ENCODE data around the gene COL4A2. TPM values are rescaled to one million over a fixed set of nuclear protein-coding genes. Genes with fewer than 3 reads are reported as not detected.

The COL4A2 gene
- total RNA-seq, 1 donor from 2014 or later = not detected

GRCh38 chr13:110276553-110276950 lies 30.5 kb upstream of the COL4A2 start:
- no peaks in the 10 kb centered on the region for H3K36me3 Mint-ChIP-seq (ENCODE audit: low read depth)
- peaks cover 12% of the 10 kb centered on the region for H3K27me3 Mint-ChIP-seq (ENCODE audit: low read depth)
- H3K4me1 Mint-ChIP-seq (ENCODE audit: low read depth) = no peaks in the 10 kb centered on the region
- intact Hi-C loops (cut with micrococcal nuclease) = no loop called here
- H3K9me3 Mint-ChIP-seq = no peaks in the 10 kb centered on the region
- no peak overlapping the region for H3K4me3 Mint-ChIP-seq (ENCODE audit: low read depth)
- no peak for DNase-seq (ENCODE audit: low spot score)
- H3K27ac Mint-ChIP-seq = no peak overlapping the region

- no peak for DNase-seq (ENCODE audit: low spot score)
- no peak overlapping the region for H3K4me3 Mint-ChIP-seq (ENCODE audit: low read depth)
- no peaks in the 10 kb centered on the region for H3K4me1 Mint-ChIP-seq (ENCODE audit: low read depth)
- H3K36me3 Mint-ChIP-seq (ENCODE audit: low read depth) = no peaks in the 10 kb centered on the region
- no peaks in the 10 kb centered on the region for H3K9me3 Mint-ChIP-seq
- H3K27me3 Mint-ChIP-seq (ENCODE audit: low read depth) = peaks cover 12% of the 10 kb centered on the region
- no peak overlapping the region for H3K27ac Mint-ChIP-seq
- intact Hi-C loops (cut with micrococcal nuclease) = no loop called here
Observed at GRCh38 chr13:110277357-110277975, 29.6 kb upstream of the COL4A2 start.

- intact Hi-C loops (cut with micrococcal nuclease) = no loop called here
- no peaks in the 10 kb centered on the region for H3K4me1 Mint-ChIP-seq (ENCODE audit: low read depth)
- DNase-seq (ENCODE audit: low spot score) = no peak
- H3K9me3 Mint-ChIP-seq = no peaks in the 10 kb centered on the region
- no peak overlapping the region for H3K27ac Mint-ChIP-seq
- H3K4me3 Mint-ChIP-seq (ENCODE audit: low read depth) = no peak overlapping the region
- peaks cover 15% of the 10 kb centered on the region for H3K27me3 Mint-ChIP-seq (ENCODE audit: low read depth)
- no peaks in the 10 kb centered on the region for H3K36me3 Mint-ChIP-seq (ENCODE audit: low read depth)
Observed at GRCh38 chr13:110278859-110279258, 28.2 kb upstream of the COL4A2 start.

GRCh38 chr13:110279684-110280083 lies 27.4 kb upstream of the COL4A2 start:
- Mint-ChIP-seq H3K9me3 (no peaks in the 10 kb centered on the region), H3K4me1 (ENCODE audit: low read depth) (no peaks in the 10 kb centered on the region), H3K4me3 (ENCODE audit: low read depth) (no peak overlapping the region), H3K27me3 (ENCODE audit: low read depth) (peaks cover 13% of the 10 kb centered on the region), H3K27ac (no peak overlapping the region), H3K36me3 (ENCODE audit: low read depth) (no peaks in the 10 kb centered on the region)
- no peak for DNase-seq (ENCODE audit: low spot score)
- intact Hi-C loops (cut with micrococcal nuclease) = no loop called here

- no peak overlapping the region for H3K27ac Mint-ChIP-seq
- no peak for DNase-seq (ENCODE audit: low spot score)
- H3K36me3 Mint-ChIP-seq (ENCODE audit: low read depth) = no peaks in the 10 kb centered on the region
- no peaks in the 10 kb centered on the region for H3K9me3 Mint-ChIP-seq
- H3K27me3 Mint-ChIP-seq (ENCODE audit: low read depth) = peaks cover 13% of the 10 kb centered on the region
- no peak overlapping the region for H3K4me3 Mint-ChIP-seq (ENCODE audit: low read depth)
- intact Hi-C loops (cut with micrococcal nuclease) = no loop called here
- no peaks in the 10 kb centered on the region for H3K4me1 Mint-ChIP-seq (ENCODE audit: low read depth)
Observed at GRCh38 chr13:110280231-110280813, 26.8 kb upstream of the COL4A2 start.

GRCh38 chr13:110280985-110281688 lies 25.9 kb upstream of the COL4A2 start:
- Mint-ChIP-seq H3K4me3 (ENCODE audit: low read depth) (no peak overlapping the region), H3K27ac (no peak overlapping the region), H3K9me3 (no peaks in the 10 kb centered on the region), H3K36me3 (ENCODE audit: low read depth) (no peaks in the 10 kb centered on the region), H3K27me3 (ENCODE audit: low read depth) (peaks cover 10% of the 10 kb centered on the region), H3K4me1 (ENCODE audit: low read depth) (no peaks in the 10 kb centered on the region)
- DNase-seq (ENCODE audit: low spot score) = no peak
- intact Hi-C loops (cut with micrococcal nuclease) = no loop called here

GRCh38 chr13:110281736-110282135 lies 25.3 kb upstream of the COL4A2 start:
- H3K4me1 Mint-ChIP-seq (ENCODE audit: low read depth) = no peaks in the 10 kb centered on the region
- H3K27ac Mint-ChIP-seq = no peak overlapping the region
- no peaks in the 10 kb centered on the region for H3K36me3 Mint-ChIP-seq (ENCODE audit: low read depth)
- DNase-seq (ENCODE audit: low spot score) = no peak
- intact Hi-C loops (cut with micrococcal nuclease) = no loop called here
- H3K27me3 Mint-ChIP-seq (ENCODE audit: low read depth) = peaks cover 10% of the 10 kb centered on the region
- H3K9me3 Mint-ChIP-seq = no peaks in the 10 kb centered on the region
- H3K4me3 Mint-ChIP-seq (ENCODE audit: low read depth) = no peak overlapping the region

GRCh38 chr13:110282316-110282841 lies 24.7 kb upstream of the COL4A2 start:
- Mint-ChIP-seq H3K36me3 (ENCODE audit: low read depth) (no peaks in the 10 kb centered on the region), H3K4me3 (ENCODE audit: low read depth) (no peak overlapping the region), H3K4me1 (ENCODE audit: low read depth) (no peaks in the 10 kb centered on the region), H3K9me3 (no peaks in the 10 kb centered on the region), H3K27ac (no peak overlapping the region), H3K27me3 (ENCODE audit: low read depth) (peaks cover 10% of the 10 kb centered on the region)
- intact Hi-C loops (cut with micrococcal nuclease) = no loop called here
- no peak for DNase-seq (ENCODE audit: low spot score)

- no peak for DNase-seq (ENCODE audit: low spot score)
- H3K27ac Mint-ChIP-seq = no peak overlapping the region
- no peaks in the 10 kb centered on the region for H3K9me3 Mint-ChIP-seq
- H3K36me3 Mint-ChIP-seq (ENCODE audit: low read depth) = no peaks in the 10 kb centered on the region
- peaks cover 7% of the 10 kb centered on the region for H3K27me3 Mint-ChIP-seq (ENCODE audit: low read depth)
- intact Hi-C loops (cut with micrococcal nuclease) = no loop called here
- H3K4me1 Mint-ChIP-seq (ENCODE audit: low read depth) = no peaks in the 10 kb centered on the region
- no peak overlapping the region for H3K4me3 Mint-ChIP-seq (ENCODE audit: low read depth)
Observed at GRCh38 chr13:110283736-110284517, 23.2 kb upstream of the COL4A2 start.

GRCh38 chr13:110284779-110285484 lies 22.2 kb upstream of the COL4A2 start:
- Mint-ChIP-seq H3K4me1 (ENCODE audit: low read depth) (no peaks in the 10 kb centered on the region), H3K27ac (no peak overlapping the region), H3K4me3 (ENCODE audit: low read depth) (no peak overlapping the region), H3K27me3 (ENCODE audit: low read depth) (peaks cover 3% of the 10 kb centered on the region), H3K36me3 (ENCODE audit: low read depth) (no peaks in the 10 kb centered on the region), H3K9me3 (no peaks in the 10 kb centered on the region)
- no peak for DNase-seq (ENCODE audit: low spot score)
- intact Hi-C loops (cut with micrococcal nuclease) = no loop called here

GRCh38 chr13:110285991-110286832 lies 20.9 kb upstream of the COL4A2 start:
- H3K9me3 Mint-ChIP-seq = no peaks in the 10 kb centered on the region
- H3K4me3 Mint-ChIP-seq (ENCODE audit: low read depth) = no peak overlapping the region
- no peaks in the 10 kb centered on the region for H3K36me3 Mint-ChIP-seq (ENCODE audit: low read depth)
- H3K27ac Mint-ChIP-seq = no peak overlapping the region
- no peaks in the 10 kb centered on the region for H3K4me1 Mint-ChIP-seq (ENCODE audit: low read depth)
- H3K27me3 Mint-ChIP-seq (ENCODE audit: low read depth) = peaks cover 3% of the 10 kb centered on the region
- intact Hi-C loops (cut with micrococcal nuclease) = no loop called here
- DNase-seq (ENCODE audit: low spot score) = no peak

All from activated T-helper 2 cell treated with anti-CD3 and anti-CD28 coated beads, Interferon-gamma antibody, Interleukin-2, Interleukin-4, amounts not matched to agents 10 μg/mL and 5 μg/mL and 100 μg/mL, durations not matched to agents 14 hours and 24 hours and 36 hours (primary cell).